HFFc6 (cell line): ENCODE data around the gene BIRC6. TPM values are rescaled to one million over a fixed set of nuclear protein-coding genes. Genes with fewer than 3 reads are reported as not detected.

Source experiments
- DNase-seq: peaks from one replicate; pipeline ENCODE4 v3.0.0-alpha.2; 2018
- H3K27ac Mint-ChIP-seq: 2 replicates; pipeline ENCODE4 v1.8.0; 2020; ENCODE audit warnings: mild to moderate bottlenecking, mixed read lengths
- H3K27me3 Mint-ChIP-seq: 2 replicates; pipeline ENCODE4 v1.8.0; 2021; ENCODE audit warnings: mild to moderate bottlenecking, moderate library complexity, mixed read lengths; ENCODE audit not compliant: insufficient read depth
- H3K36me3 Mint-ChIP-seq: 2 replicates; pipeline ENCODE4 v1.8.0; 2021; ENCODE audit warnings: low read depth, mixed read lengths
- H3K4me1 Mint-ChIP-seq: 2 replicates; pipeline ENCODE4 v1.8.0; 2020; ENCODE audit warnings: low read depth, mixed read lengths
- H3K4me3 Mint-ChIP-seq: 2 replicates; pipeline ENCODE4 v1.8.0; 2020; ENCODE audit warnings: mild to moderate bottlenecking, moderate library complexity, mixed read lengths
- H3K9me3 Mint-ChIP-seq: 2 replicates; pipeline ENCODE4 v1.8.0; 2020; ENCODE audit warnings: mild to moderate bottlenecking, mixed read lengths
- CTCF ChIP-seq: fragments of 200-600 bp; sonication (generic); IDR thresholded peaks from 2 replicates; pipeline ENCODE4 v1.5.0; 2021; ENCODE audit warnings: antibody characterized with exemption, mild to moderate bottlenecking
- total RNA-seq, 6 experiments: library from RNA; stranded (reverse); fragmentation: NEBNext Ultra II Directional; extraction: Animal tissue kit (Norgen Biotek cat#: 25700); gene quantifications; 2 replicates in 1 of 6; 3 replicates in 5 of 6; pipeline ENCODE4 v1.2.3, GENCODE V29; 2021

The BIRC6 gene
- total RNA-seq, 6 experiments from 2014 or later: 54.1 to 72.2 (median 57.7) TPM

GRCh38 chr2:32496662-32497061, 139.8 kb downstream of the BIRC6 start:
- peaks cover 27% of the 10 kb centered on the region for H3K36me3 Mint-ChIP-seq
- H3K27ac Mint-ChIP-seq: no peak overlapping the region
- no peaks in the 10 kb centered on the region for H3K4me1 Mint-ChIP-seq
- H3K9me3 Mint-ChIP-seq: no peaks in the 10 kb centered on the region
- no peak for TF ChIP-seq CTCF
- peaks cover 5% of the 10 kb centered on the region for H3K27me3 Mint-ChIP-seq
- DNase-seq: no peak
- H3K4me3 Mint-ChIP-seq: no peak overlapping the region

GRCh38 chr2:32498306-32498705, 141.5 kb downstream of the BIRC6 start:
- H3K36me3 Mint-ChIP-seq: peaks cover 27% of the 10 kb centered on the region
- H3K9me3 Mint-ChIP-seq: no peaks in the 10 kb centered on the region

GRCh38 chr2:32502941-32503340, 146.1 kb downstream of the BIRC6 start:
- Mint-ChIP-seq H3K4me1 (no peaks in the 10 kb centered on the region), H3K4me3 (no peak overlapping the region), H3K9me3 (no peaks in the 10 kb centered on the region), H3K27me3 (peaks cover 3% of the 10 kb centered on the region), H3K27ac (no peak overlapping the region), H3K36me3 (peaks cover 20% of the 10 kb centered on the region)
- DNase-seq: no peak
- no peak for TF ChIP-seq CTCF

More at GRCh38 chr2:32498306-32498705, 141.5 kb downstream of the BIRC6 start:
- DNase-seq: no peak
- no peak overlapping the region for H3K27ac Mint-ChIP-seq
- H3K27me3 Mint-ChIP-seq: peaks cover 5% of the 10 kb centered on the region
- H3K4me1 Mint-ChIP-seq: no peaks in the 10 kb centered on the region
- no peak for TF ChIP-seq CTCF
- H3K4me3 Mint-ChIP-seq: no peak overlapping the region

GRCh38 chr2:32504877-32505478, 148.2 kb downstream of the BIRC6 start:
- DNase-seq: no peak
- H3K4me3 Mint-ChIP-seq: no peak overlapping the region
- H3K27me3 Mint-ChIP-seq: no peaks in the 10 kb centered on the region
- TF ChIP-seq CTCF: no peak
- H3K9me3 Mint-ChIP-seq: no peaks in the 10 kb centered on the region
- no peaks in the 10 kb centered on the region for H3K4me1 Mint-ChIP-seq
- H3K27ac Mint-ChIP-seq: no peak overlapping the region
- H3K36me3 Mint-ChIP-seq: peaks cover 22% of the 10 kb centered on the region

- no peak for DNase-seq
- no peaks in the 10 kb centered on the region for H3K4me1 Mint-ChIP-seq
- no peak for TF ChIP-seq CTCF
- no peak overlapping the region; the same call in 1 of the 2 replicates for H3K4me3 Mint-ChIP-seq
- no peaks in the 10 kb centered on the region for H3K9me3 Mint-ChIP-seq
- peaks cover 30% of the 10 kb centered on the region for H3K36me3 Mint-ChIP-seq
- no peaks in the 10 kb centered on the region for H3K27me3 Mint-ChIP-seq
- no peak overlapping the region for H3K27ac Mint-ChIP-seq
These were observed 149.6 kb downstream of the BIRC6 start for GRCh38 chr2:32506446-32506845.
